RWPE2 (cell line): ENCODE results near the gene AMMECR1L.
"Not testable (repeated sequence)": the region's sequence is repeated elsewhere in the genome, so short reads cannot be mapped to it uniquely, and the experiment has no call there.

Source experiments
- ATAC-seq: fragments of 200-7000 bp; cut with Tn5 transposase; 3 replicates; pipeline ENCODE4 v1.9.1; 2021; ENCODE audit warnings: low read depth
- DNase-seq: peaks from one replicate; pipeline ENCODE4 v3.0.0-alpha.2; 2020; ENCODE audit warnings: low spot score
- H3K27ac ChIP-seq: fragments of 450-650 bp; 2 replicates; pipeline ENCODE4 v1.5.1; 2017; ENCODE audit warnings: mild to moderate bottlenecking; ENCODE audit not compliant: poor library complexity, severe bottlenecking
- H3K27me3 ChIP-seq: fragments of 250-450 bp; sonication (Bioruptor Pico); 2 replicates; pipeline ENCODE4 v1.5.1; 2021; ENCODE audit warnings: mild to moderate bottlenecking, moderate library complexity; ENCODE audit not compliant: insufficient read depth, poor library complexity, severe bottlenecking
- H3K36me3 ChIP-seq: fragments of 250-450 bp; sonication (Bioruptor Pico); 2 replicates; pipeline ENCODE4 v1.5.1; 2020; ENCODE audit warnings: low read depth, mild to moderate bottlenecking, moderate library complexity
- H3K4me1 ChIP-seq: fragments of 250-450 bp; sonication (Bioruptor Pico); 2 replicates; pipeline ENCODE4 v1.5.1; 2021; ENCODE audit warnings: mild to moderate bottlenecking, moderate library complexity; ENCODE audit not compliant: insufficient read depth, poor library complexity, severe bottlenecking
- H3K4me3 ChIP-seq: fragments of 250-450 bp; sonication (Bioruptor Pico); 2 replicates; pipeline ENCODE4 v1.5.1; 2021; ENCODE audit warnings: mild to moderate bottlenecking, moderate library complexity; ENCODE audit not compliant: severe bottlenecking
- H3K9me3 ChIP-seq: fragments of 250-450 bp; sonication (Bioruptor Pico); 2 replicates; pipeline ENCODE4 v1.5.1; 2021; ENCODE audit warnings: mild to moderate bottlenecking, moderate library complexity; ENCODE audit not compliant: severe bottlenecking
- TF ChIP-seq, protein P1 (sequence below): fragments of 450-650 bp; IDR thresholded peaks from one replicate; pipeline ENCODE4 v1.5.1; 2017; ENCODE audit warnings: mild to moderate bottlenecking, moderate library complexity; ENCODE audit not compliant: poor library complexity, severe bottlenecking

Gene AMMECR1L

DNA sequence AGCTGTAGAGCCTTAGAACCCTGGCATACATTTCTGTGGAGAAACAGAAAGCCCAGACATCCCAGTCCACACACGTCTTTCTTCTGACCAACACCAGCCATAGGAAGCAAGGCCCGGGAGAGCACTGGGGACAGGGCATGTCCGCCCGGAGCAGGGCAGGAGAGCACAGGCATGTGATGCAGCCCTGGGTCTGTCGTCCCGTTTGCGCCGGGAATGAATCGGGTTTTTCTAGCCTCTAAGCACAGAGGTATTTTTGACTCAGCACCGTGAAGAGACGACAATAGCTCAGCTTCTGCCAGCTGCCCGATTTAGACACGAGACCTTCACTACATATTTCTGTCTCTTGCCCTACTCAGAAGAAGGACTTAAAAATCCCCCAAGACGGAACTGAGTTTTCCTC is 7.3 kb upstream of the AMMECR1L start:
- Histone ChIP-seq H3K27ac (no peak overlapping the region), H3K36me3 (no peaks in the 10 kb centered on the region), H3K4me1 (peaks cover 1% of the 10 kb centered on the region), H3K9me3 (no peaks in the 10 kb centered on the region), H3K4me3 (no peak overlapping the region), H3K27me3 (no peaks in the 10 kb centered on the region)
- TF ChIP-seq, protein P1, sequence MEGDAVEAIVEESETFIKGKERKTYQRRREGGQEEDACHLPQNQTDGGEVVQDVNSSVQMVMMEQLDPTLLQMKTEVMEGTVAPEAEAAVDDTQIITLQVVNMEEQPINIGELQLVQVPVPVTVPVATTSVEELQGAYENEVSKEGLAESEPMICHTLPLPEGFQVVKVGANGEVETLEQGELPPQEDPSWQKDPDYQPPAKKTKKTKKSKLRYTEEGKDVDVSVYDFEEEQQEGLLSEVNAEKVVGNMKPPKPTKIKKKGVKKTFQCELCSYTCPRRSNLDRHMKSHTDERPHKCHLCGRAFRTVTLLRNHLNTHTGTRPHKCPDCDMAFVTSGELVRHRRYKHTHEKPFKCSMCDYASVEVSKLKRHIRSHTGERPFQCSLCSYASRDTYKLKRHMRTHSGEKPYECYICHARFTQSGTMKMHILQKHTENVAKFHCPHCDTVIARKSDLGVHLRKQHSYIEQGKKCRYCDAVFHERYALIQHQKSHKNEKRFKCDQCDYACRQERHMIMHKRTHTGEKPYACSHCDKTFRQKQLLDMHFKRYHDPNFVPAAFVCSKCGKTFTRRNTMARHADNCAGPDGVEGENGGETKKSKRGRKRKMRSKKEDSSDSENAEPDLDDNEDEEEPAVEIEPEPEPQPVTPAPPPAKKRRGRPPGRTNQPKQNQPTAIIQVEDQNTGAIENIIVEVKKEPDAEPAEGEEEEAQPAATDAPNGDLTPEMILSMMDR: no peak
- ATAC-seq (no peak), DNase-seq (no peak)

DNA sequence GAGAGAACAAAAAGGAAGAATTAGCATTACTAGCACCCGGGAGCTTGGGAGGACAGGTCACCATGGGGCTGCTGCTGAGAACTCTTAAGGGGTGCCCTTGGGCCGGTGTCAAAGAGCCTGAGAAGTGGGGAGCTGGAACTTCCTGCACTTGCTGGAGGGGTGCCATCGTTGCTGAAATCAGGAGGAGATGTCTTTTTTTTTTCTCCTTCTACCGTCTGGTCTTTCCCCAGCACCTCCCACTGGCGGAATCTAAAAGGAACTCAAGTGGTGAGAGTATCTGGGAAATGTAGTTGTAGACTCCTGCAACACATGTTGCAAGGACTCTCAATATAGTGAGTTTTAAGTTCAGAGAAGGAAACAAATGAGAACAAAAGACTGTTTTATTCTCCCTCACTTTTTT is 6.1 kb upstream of the AMMECR1L start:
- peaks cover 11% of the 10 kb centered on the region for H3K4me1 ChIP-seq
- TF ChIP-seq, protein P1: no peak
- H3K27ac ChIP-seq: no peak overlapping the region
- no peak overlapping the region for H3K4me3 ChIP-seq
- H3K36me3 ChIP-seq: no peaks in the 10 kb centered on the region
- no peak for DNase-seq
- no peaks in the 10 kb centered on the region for H3K27me3 ChIP-seq
- H3K9me3 ChIP-seq: no peaks in the 10 kb centered on the region
- no peak for ATAC-seq

DNA sequence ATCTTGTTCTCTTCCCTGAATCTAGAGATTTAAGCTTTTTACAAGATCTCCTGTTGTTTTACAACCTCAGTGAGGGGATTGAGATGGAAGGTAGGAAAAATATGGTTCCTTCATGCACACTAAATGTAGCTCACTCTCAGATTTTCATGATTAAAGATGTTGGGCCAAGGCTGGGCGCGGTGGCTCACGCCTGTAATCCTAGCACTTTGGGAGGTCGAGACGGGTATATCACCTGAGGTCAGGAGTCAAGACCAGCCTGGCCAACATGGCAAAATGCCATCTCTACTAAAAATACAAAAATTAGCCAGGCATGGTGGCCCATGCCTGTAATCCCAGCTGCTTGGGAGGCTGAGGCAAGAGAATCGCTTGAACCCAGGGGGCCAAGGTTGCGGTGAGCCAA is 5.0 kb upstream of the AMMECR1L start:
- H3K4me3 ChIP-seq, DNase-seq, H3K27me3 ChIP-seq, H3K9me3 ChIP-seq, ATAC-seq, H3K27ac ChIP-seq, H3K36me3 ChIP-seq: not testable (repeated sequence)
- peaks cover 11% of the 10 kb centered on the region for H3K4me1 ChIP-seq

DNA sequence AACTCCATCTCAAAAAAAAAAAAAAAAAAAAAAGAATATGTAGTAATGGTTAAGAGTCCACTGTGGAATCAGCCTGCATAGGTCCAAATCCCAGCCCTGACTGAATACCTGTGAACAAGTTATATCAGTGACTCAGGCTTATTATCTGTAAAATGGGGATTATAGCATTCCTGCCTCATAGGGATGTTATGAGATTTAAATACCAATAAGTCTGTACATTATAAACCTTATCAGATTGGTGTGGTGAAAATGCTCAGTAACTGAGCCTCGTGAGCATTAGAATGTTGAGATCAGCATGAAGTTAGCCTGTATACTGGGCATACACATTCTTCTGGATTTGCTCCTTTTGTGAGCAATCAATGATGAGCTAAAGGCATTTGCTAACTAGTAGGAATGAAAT is 3.0 kb upstream of the AMMECR1L start:
- peaks cover 15% of the 10 kb centered on the region for H3K4me1 ChIP-seq
- ATAC-seq: no peak
- H3K27me3 ChIP-seq: no peaks in the 10 kb centered on the region
- no peaks in the 10 kb centered on the region for H3K9me3 ChIP-seq
- DNase-seq: no peak
- TF ChIP-seq, protein P1: no peak
- peaks cover 7% of the 10 kb centered on the region for H3K36me3 ChIP-seq
- no peak overlapping the region for H3K27ac ChIP-seq
- no peak overlapping the region for H3K4me3 ChIP-seq

DNA sequence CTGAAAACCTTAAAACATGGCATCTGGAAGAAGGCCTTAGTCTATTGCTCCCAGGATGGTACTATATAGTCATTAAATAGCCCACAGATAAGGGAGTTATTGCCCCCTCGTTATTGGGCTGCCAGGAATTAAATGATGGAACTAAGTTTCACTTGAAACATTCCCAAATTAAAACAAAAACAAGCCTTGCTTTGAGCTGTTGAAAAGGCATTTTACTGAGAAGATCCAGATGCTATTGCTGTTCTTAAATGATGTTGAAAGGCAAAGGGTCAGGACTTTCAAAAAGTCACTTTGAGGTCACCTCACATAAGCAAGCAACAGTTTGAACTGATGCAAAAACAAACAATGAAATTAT is 2.0 kb upstream of the AMMECR1L start:
- no peak overlapping the region for H3K4me3 ChIP-seq
- TF ChIP-seq, protein P1: no peak
- DNase-seq (no peak), ATAC-seq (no peak)
- peak overlapping the region; percentile 74 for H3K27ac ChIP-seq
- H3K36me3 ChIP-seq: peaks cover 15% of the 10 kb centered on the region
- H3K9me3 ChIP-seq: no peaks in the 10 kb centered on the region
- H3K27me3 ChIP-seq: no peaks in the 10 kb centered on the region
- peaks cover 17% of the 10 kb centered on the region for H3K4me1 ChIP-seq
